GM08714 (cell line): ENCODE measurements around the gene L3MBTL4.

Experiments
- H3K4me3 ChIP-seq: fragments of 200-500 bp; sonication (Bioruptor generic); 2 replicates; pipeline ENCODE4 v1.5.1; 2014; ENCODE audit warnings: mild to moderate bottlenecking, low read length, inconsistent platforms
- ZNF274 ChIP-seq: IDR thresholded peaks from 2 replicates; pipeline ENCODE4 v1.6.1; 2012; ENCODE audit warnings: mild to moderate bottlenecking, low read depth, low read length

Gene L3MBTL4

DNA sequence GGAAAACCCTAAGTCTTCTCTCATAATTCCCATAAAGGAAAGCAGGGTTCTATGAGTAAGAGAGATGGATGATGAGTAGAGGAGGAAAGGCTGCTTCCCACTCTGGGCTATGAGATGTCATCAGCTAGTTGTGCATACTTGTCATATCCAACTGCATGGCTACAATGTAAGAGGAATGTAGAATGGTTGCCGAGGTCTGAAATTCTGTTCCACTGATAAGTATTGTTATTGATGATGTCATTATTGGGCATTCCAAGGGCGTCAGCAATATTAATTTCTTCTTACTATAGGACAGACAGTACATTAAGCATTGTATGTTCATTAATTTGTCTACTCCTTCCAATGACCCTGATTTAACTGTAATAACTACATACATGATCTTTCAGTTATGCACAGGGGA lies 88.1 kb downstream of the L3MBTL4 start:
- H3K4me3 ChIP-seq = no peak overlapping the region
- no peak for TF ChIP-seq ZNF274

DNA sequence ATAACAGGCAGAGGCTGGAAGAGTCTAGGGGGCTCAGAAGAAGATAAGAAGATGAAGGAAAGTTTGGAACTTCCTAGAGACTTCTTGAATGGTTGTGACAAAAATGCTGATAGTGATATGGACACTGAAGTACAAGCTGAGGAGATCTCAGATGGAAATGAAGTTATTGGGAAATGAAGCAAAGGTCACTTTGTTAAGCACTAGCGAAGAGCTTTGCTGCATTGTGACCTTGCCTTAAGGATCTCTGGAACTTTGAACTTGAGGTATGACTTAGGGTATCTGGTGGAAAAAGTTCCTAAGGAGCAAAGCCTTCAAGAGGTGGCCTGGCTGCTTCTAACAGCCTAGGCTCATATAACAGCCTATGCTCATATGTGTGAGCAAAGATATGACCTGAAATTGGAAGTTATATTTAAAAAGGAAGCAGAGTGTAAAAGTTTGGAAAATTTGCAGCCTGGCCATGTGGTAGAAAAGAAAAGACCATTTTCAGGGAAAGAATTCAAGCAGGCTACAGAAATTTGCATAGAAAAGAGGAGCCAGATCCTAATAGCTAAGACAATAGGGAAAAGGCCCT lies 91.3 kb downstream of the L3MBTL4 start:
- no peak overlapping the region for H3K4me3 ChIP-seq
- no peak for TF ChIP-seq ZNF274

DNA sequence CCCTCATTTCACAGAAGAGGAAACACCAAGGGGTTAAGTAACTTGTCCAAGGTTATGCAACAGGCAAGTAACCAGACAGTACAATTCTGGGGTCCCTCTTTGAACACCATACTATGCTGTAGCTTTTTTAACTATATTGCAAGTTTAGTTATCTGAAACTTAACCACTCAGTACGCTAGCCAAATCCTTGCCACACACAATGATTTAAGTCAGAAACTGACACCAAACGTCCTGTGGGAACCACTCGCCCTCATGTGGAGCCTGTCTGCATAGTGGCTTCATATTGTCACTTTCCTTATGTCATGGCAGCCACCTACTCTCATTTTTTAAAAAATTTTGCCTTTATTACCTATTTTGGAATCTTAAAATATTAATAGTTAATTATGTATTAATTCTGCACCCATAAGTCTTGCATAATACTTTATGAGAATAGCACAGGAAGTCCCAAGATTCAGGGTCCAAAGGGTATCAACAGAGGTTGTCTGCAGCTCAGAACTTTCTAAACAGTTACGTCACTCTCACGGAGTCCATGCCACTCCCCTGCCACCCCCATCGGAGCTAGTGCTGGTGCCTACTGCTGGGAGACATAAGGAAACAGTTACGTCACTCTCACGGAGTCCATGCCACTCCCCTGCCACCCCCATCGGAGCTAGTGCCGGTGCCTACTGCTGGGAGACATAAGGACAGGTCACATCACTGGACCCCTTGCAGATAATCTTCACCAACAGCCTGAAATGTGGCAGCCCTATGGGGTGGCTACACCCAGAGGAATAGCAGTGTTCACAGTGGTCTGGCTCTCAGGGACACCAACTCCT lies 99.0 kb downstream of the L3MBTL4 start:
- H3K4me3 ChIP-seq = no peak overlapping the region
- no peak for TF ChIP-seq ZNF274

DNA sequence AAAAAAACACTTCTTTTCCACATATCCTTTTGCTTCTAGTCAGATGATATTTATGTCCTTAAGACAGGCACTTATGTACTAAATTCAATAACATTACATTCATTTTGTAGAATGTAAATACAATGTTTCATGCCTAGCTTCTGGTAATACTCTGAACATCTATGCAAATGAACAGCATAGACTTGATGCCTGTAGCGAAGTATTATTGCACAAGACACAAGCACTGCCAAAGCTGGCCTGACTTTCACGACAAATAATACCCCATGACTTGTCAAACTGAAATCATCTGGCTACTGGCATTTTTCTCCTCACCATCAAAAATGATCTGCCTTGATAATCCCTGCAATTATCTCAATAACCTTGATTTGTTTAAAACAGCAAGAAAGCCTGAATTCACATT lies 101.3 kb downstream of the L3MBTL4 start:
- TF ChIP-seq ZNF274 = no peak
- no peak overlapping the region for H3K4me3 ChIP-seq

DNA sequence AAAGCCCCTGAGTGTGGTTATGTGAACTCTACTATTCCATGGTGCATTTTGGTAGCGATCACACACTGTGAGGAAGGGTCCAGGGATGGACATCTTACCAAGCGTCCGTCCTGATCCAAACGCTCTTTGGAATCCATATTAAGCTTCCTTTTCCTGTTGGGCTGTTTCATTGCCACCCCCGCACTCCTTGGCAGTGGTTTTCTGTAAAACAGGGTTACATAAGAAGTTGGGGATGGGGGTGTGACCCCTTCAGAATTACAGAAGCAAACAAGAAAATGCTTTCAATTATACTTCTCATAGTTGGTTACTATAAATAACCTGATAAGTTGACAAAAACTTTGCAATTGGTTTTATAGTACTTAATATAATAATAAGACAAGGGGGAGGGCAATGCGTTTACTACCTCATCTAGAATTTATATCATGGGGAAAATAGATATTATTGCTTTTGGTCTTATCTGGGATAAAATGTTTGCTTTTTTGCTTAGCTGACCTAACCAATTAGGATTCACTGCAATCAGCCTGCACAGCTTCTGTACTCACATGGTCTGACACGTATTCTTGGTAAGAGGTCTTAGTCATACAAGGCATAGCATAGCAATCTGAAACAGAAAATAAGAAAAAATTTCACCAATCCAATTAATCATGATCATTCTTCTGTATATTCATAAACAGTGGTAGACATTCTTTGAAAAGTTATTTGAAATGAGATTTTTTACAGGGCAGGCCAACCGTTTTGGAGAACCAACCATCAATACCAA lies 103.1 kb downstream of the L3MBTL4 start:
- no peak overlapping the region for H3K4me3 ChIP-seq
- TF ChIP-seq ZNF274 = no peak

DNA sequence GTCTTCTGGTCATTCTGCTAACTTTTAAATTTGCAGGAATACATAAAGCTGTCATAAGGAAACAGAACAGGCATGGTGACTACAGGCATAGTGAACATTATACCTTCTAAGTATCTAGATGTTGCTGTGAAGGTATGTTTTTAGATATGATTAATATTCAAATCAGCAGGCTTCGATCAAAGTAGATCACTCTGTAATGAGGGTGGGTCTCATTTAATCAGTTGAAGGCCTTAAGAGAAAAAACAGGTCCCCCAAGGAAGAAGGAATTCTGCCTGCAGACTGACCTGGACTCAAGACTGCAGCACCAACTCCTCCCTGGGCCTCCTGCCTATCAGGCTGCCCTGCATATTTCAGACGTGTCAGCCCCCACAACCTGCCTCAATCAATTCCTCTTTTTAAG lies 104.0 kb downstream of the L3MBTL4 start:
- TF ChIP-seq ZNF274 = no peak
- H3K4me3 ChIP-seq = no peak overlapping the region

DNA sequence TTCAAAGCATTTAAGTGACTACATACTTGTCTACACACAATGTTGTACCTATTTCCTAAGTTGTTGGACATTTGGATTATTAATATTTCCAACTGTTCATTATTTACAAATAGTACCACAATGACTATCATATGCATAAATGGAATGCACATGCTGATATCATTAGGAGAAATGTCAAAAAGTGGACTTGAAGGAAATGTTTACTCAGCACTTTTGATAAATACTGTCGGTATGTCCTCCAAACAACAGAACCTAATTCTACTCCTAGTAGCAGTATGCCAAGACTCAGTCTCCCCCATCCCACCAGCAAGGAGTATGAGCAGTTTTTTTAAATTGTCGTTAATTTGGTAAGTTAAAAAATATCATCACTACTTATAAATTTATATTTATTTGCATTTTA lies 116.8 kb downstream of the L3MBTL4 start:
- TF ChIP-seq ZNF274 = no peak
- H3K4me3 ChIP-seq = no peak overlapping the region

DNA sequence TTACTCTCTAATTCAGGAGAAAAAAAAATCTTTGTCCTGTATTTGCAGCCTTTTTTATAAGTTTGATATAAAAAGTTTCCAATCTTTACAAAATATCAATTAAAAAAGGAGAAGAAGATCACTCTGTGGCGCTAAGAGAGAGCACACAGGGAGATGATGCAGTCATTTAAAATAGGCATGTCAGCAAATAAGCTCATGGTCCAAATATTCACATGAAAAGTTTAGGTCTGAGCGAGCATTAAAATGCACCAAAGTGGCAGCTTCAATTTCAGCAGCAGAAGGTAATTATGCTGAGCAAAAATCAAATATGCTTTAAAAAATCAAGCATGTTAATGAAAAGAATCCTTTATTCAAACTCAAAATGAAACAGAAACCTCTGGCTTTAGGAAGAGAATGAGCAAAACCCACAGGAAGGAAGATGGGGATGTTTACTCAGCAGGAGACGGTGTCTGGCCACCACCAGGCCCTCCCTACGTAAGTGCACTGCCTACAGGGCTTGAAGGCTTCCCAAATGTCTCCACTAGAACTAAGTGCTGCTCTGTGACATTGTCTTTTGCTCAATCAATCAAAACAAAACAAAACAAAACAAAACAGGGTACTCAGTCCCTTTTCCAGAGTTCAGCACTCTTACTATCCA lies 120.4 kb downstream of the L3MBTL4 start:
- no peak for TF ChIP-seq ZNF274
- no peak overlapping the region for H3K4me3 ChIP-seq

DNA sequence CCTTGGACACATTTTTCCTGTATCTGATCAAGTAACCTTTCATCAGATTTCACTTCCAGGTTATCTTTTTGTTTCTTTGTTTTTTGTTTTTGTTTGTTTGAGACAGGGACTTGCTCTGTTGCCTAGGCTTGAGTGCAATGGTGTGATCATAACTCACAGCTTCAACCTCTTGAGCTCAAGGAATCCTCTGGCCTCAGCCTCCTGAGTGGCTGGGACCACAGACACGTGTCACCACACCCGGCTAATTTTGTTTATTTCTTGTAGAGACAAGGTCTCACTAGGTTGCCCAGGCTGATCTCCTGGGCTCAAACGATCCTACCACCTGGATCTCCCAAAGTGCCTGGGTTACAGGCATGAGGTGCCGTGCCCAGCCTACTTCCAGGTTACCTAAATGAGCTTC lies 124.9 kb downstream of the L3MBTL4 start:
- TF ChIP-seq ZNF274 = no peak
- H3K4me3 ChIP-seq = no peak overlapping the region

DNA sequence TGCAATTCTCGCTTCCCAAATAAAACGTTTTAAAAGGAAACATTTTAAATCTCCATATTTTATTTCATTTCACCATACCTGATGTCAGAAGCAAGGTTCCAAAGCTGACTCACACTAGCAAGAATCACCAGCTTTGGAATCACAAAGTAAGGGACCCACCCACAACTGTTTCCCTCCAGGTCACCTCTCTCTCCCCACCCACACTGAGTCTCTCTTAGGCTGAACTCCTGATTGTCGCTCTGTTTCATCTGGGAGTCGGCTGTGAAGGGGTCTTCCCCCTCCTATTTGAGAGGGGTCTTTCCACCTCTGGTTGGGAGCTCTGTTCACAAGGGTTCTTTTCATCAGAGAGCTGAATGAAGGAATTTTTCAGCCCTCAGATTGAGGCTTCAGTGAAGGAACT lies 128.1 kb downstream of the L3MBTL4 start:
- no peak overlapping the region for H3K4me3 ChIP-seq
- no peak for TF ChIP-seq ZNF274

DNA sequence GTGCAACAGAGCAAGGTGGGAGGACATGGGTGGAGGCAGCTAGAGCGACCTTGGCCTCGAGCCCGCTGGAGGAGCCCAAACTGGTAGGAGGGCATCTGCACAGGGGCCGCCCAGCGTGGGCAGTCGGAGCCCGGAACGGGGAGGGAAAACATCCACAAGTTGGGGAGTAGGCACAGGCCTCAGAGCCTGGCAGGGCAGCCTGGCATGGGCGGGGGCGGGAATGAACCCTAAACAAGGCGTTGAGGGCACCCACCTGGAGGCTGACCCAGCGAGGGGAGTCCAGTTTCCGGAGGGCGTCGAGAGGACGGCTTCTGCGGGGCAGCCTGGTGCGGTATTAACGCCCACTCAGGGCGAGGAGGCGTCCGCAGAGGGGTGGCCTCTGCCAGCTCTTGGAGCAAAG lies 129.9 kb downstream of the L3MBTL4 start:
- no peak for TF ChIP-seq ZNF274
- no peak overlapping the region for H3K4me3 ChIP-seq

DNA sequence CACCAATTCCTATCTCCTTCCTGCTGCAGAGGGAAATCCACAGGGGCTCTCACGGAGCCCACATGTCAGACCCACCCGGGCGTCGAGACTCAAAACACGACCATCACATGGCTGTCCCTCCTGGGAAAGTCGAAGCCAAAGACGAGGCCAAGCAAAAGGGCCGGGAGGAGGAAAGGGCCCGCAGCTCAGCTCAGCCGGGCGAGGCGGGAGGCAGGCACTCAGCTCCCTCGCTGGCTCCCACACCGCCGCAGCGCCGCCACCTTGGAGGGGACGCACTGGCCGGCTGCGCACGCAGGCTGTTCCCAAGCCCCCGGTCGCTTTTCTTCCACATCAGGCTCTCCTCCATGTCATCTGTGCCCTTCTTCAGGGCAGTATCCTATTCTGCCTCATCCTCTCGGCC lies 130.4 kb downstream of the L3MBTL4 start:
- no peak for TF ChIP-seq ZNF274
- no peak overlapping the region for H3K4me3 ChIP-seq

DNA sequence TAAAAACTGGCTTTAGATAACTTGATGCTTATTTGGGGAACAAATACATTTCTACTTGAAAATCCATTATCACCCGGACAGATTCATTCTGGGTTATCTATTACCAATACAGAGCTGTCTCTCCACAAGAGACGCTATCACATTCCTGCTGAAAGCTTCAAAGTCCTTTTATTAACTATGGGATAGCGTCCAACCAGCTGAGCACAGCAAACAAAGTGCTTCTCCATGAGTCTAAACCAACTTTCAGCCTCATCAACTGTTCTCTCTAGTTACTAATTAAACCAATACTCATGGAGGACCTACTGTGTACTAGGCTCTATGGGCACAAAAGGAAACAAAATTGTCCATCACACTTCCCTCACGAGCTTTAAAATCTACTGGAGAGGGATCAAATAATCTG lies 132.8 kb downstream of the L3MBTL4 start:
- TF ChIP-seq ZNF274 = no peak

DNA sequence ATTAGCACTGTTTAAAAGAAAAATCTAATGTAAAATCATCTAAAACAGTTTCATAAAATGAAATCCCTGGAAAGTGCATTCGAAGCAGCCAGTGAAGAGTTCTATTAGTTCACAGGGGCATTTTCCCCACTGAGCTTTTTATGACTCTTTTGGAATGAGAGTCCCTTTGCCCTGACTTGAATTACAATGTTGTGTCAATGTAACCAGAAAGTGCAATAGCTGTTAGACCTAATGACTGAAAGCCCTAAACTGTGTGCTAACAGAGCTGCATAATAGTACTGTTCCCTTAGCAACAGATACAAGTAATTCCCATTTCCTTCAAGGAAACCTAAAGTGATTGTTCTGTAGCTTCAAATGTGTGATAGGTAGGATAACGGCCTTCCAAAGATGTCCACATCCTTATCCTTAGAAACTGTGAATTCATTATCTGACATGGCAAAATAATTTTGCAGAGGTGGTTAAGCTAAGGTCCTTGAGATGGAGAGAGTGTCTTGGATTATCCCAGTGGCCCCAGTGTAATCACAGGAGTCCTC lies 134.4 kb downstream of the L3MBTL4 start:
- TF ChIP-seq ZNF274 = no peak
- no peak overlapping the region for H3K4me3 ChIP-seq

More for the DNA sequence above, 132.8 kb downstream of the L3MBTL4 start:
- H3K4me3 ChIP-seq = no peak overlapping the region

DNA sequence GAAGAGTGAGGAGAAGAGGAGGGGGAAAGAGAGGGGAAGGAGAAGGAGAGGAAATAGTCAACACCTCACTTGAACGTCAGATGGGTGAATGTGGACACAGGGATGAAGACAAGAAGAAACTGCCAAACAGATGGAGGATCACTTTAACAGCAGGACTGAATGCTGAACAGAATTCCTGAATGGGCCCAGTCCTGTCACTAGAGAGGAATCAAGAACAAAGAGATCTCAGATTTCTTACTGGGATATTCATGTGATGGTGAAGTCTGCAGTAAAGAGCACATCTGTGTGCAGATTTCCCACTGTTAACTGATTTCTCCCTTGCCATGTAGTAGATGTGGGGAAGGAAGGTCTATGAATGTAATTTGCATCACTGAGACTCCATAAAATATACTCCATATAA lies 135.4 kb downstream of the L3MBTL4 start:
- TF ChIP-seq ZNF274 = no peak
- H3K4me3 ChIP-seq = no peak overlapping the region
